ENCODE results near the gene LRP1B. TPM values are rescaled to one million over a fixed set of nuclear protein-coding genes. Genes with fewer than 3 reads are reported as not detected.
A peak's percentile ranks its signal among the peaks of the same experiment; 100 is the strongest.
"Not testable (repeated sequence)": the region's sequence is repeated elsewhere in the genome, so short reads cannot be mapped to it uniquely, and the experiment has no call there.

LRP1B gene
- total RNA-seq, 1 experiment from 2014 or later: 0.03 TPM

- DNase-seq (ENCODE audit: low read depth, low spot score): no peak
- in situ Hi-C loops (cut with HindIII; ENCODE audit: low pct_unique_long_range_greater_than_20kb, low sequenced_read_pairs): no loop called here
Measured at GRCh38 chr2:141003967-141004657, 1126.7 kb downstream of the LRP1B start.

GRCh38 chr2:141001750-141002149, 1129.1 kb downstream of the LRP1B start:
- in situ Hi-C loops (cut with HindIII; ENCODE audit: low pct_unique_long_range_greater_than_20kb, low sequenced_read_pairs): no loop called here
- DNase-seq (ENCODE audit: low read depth, low spot score): no peak

- in situ Hi-C loops (cut with HindIII; ENCODE audit: low pct_unique_long_range_greater_than_20kb, low sequenced_read_pairs): no loop called here
- DNase-seq (ENCODE audit: low read depth, low spot score): no peak
Measured at GRCh38 chr2:140998577-140998976, 1132.2 kb downstream of the LRP1B start.

GRCh38 chr2:140998017-140998416, 1132.8 kb downstream of the LRP1B start:
- in situ Hi-C loops (cut with HindIII; ENCODE audit: low pct_unique_long_range_greater_than_20kb, low sequenced_read_pairs): no loop called here

GRCh38 chr2:140994856-140995255, 1136.0 kb downstream of the LRP1B start:
- in situ Hi-C loops (cut with HindIII; ENCODE audit: low pct_unique_long_range_greater_than_20kb, low sequenced_read_pairs): no loop called here
- no peak for DNase-seq (ENCODE audit: low read depth, low spot score)

More at GRCh38 chr2:140998017-140998416, 1132.8 kb downstream of the LRP1B start:
- no peak for DNase-seq (ENCODE audit: low read depth, low spot score)

DNA sequence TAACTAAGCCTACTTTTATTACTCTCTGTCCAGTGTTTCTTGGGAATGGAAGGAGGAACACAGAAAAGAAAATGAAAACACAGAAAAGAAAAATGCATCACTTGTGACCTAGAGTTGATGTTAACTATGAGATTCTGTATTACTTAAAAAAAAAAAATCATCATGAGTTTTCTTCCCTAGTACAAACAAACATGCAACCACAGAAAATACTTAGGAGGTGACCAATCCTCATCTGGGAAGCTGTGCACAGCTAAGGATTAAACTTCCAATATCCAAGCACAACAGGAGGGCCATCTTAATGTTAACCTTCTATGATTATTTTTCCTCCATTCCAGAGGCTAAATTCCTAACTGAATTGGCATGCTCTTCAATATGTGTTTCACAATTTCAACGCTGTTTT, 1140.4 kb downstream of the LRP1B start:
- DNase-seq (ENCODE audit: low read depth, low spot score): no peak
- in situ Hi-C loops (cut with HindIII; ENCODE audit: low pct_unique_long_range_greater_than_20kb, low sequenced_read_pairs): no loop called here

DNA sequence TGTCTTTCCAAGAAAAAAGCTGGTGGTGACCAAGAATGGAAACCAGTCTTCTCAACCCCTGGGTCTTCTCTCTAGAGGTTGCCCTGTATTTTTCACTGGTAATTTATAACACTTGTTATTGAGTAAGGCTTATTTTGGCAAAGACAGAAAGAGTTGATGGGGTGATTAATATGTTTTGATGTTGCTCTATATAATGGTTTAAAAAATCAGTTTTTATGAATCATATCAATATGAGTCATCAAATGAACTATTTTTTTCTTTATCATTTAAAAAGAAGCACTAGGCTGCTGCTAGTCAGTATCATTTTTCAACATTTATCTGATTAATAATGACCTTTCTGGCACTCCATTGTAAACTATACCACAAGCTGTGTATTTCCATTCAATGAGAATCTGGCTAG, 1142.2 kb downstream of the LRP1B start:
- in situ Hi-C loops (cut with HindIII; ENCODE audit: low pct_unique_long_range_greater_than_20kb, low sequenced_read_pairs): no loop called here
- DNase-seq (ENCODE audit: low read depth, low spot score): no peak

GRCh38 chr2:140986456-140986855, 1144.4 kb downstream of the LRP1B start:
- DNase-seq (ENCODE audit: low read depth, low spot score): no peak
- in situ Hi-C loops (cut with HindIII; ENCODE audit: low pct_unique_long_range_greater_than_20kb, low sequenced_read_pairs): no loop called here

DNA sequence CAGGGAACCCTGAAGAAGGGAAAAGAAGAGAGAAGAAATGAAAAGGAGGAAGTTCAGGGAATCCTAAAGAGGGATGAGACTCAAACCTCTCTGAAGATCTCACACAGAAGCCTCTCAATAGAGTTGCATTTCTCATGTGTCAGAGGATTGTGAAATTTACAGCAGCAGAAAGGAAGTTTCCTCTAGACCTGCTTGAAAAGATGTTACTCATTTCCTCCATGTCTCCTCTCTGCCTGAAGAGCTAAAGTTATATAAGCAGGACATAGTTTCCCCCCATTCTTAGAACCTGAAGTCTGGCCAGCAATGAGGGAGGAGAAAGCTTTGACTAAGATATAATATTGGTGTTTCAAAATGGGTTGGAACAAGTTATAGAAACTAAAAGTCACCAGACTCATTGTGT, 1155.6 kb downstream of the LRP1B start:
- DNase-seq (ENCODE audit: low read depth, low spot score): no peak
- in situ Hi-C loops (cut with HindIII; ENCODE audit: low pct_unique_long_range_greater_than_20kb, low sequenced_read_pairs): no loop called here

GRCh38 chr2:140972724-140973123, 1158.1 kb downstream of the LRP1B start:
- in situ Hi-C loops (cut with HindIII; ENCODE audit: low pct_unique_long_range_greater_than_20kb, low sequenced_read_pairs): no loop called here
- no peak for DNase-seq (ENCODE audit: low read depth, low spot score)

GRCh38 chr2:140964324-140964723, 1166.5 kb downstream of the LRP1B start:
- in situ Hi-C loops (cut with HindIII; ENCODE audit: low pct_unique_long_range_greater_than_20kb, low sequenced_read_pairs): not testable (repeated sequence)
- DNase-seq (ENCODE audit: low read depth, low spot score): peak; percentile 27

GRCh38 chr2:140949932-140950331, 1180.9 kb downstream of the LRP1B start:
- DNase-seq (ENCODE audit: low read depth, low spot score): no peak
- in situ Hi-C loops (cut with HindIII; ENCODE audit: low pct_unique_long_range_greater_than_20kb, low sequenced_read_pairs): no loop called here

- DNase-seq (ENCODE audit: low read depth, low spot score): no peak
- in situ Hi-C loops (cut with HindIII; ENCODE audit: low pct_unique_long_range_greater_than_20kb, low sequenced_read_pairs): no loop called here
Measured at GRCh38 chr2:140947236-140947635, 1183.6 kb downstream of the LRP1B start.

- in situ Hi-C loops (cut with HindIII; ENCODE audit: low pct_unique_long_range_greater_than_20kb, low sequenced_read_pairs): no loop called here
- no peak for DNase-seq (ENCODE audit: low read depth, low spot score)
Measured at GRCh38 chr2:140943867-140944266, 1186.9 kb downstream of the LRP1B start.

DNA sequence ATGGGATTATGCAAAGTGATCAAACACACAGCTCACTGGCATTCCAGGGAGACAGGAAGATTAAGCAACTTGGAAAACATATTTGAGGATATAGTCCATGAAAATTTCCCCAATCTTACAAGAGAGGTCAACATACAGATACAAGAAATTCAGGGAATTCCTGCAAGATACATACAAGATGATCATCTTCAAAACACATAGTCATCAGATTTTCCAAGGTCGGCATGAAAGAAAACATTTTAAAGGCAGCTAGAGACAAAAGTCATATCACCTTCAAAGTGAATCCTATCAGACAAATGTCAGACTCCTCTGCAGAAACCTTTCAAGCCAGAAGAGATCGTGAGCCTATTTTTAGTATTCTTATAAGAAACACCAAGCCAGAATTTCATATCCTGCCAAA, 1188.5 kb downstream of the LRP1B start:
- in situ Hi-C loops (cut with HindIII; ENCODE audit: low pct_unique_long_range_greater_than_20kb, low sequenced_read_pairs): no loop called here

GRCh38 chr2:140929849-140930248, 1201.0 kb downstream of the LRP1B start:
- DNase-seq (ENCODE audit: low read depth, low spot score): peak; percentile 54
- in situ Hi-C loops (cut with HindIII; ENCODE audit: low pct_unique_long_range_greater_than_20kb, low sequenced_read_pairs): no loop called here

More for the DNA sequence above, 1188.5 kb downstream of the LRP1B start:
- DNase-seq (ENCODE audit: low read depth, low spot score): no peak

- in situ Hi-C loops (cut with HindIII; ENCODE audit: low pct_unique_long_range_greater_than_20kb, low sequenced_read_pairs): no loop called here
- no peak for DNase-seq (ENCODE audit: low read depth, low spot score)
Measured at GRCh38 chr2:140918426-140918825, 1212.4 kb downstream of the LRP1B start.

GRCh38 chr2:140916410-140916809, 1214.4 kb downstream of the LRP1B start:
- in situ Hi-C loops (cut with HindIII; ENCODE audit: low pct_unique_long_range_greater_than_20kb, low sequenced_read_pairs): no loop called here
- no peak for DNase-seq (ENCODE audit: low read depth, low spot score)

DNA sequence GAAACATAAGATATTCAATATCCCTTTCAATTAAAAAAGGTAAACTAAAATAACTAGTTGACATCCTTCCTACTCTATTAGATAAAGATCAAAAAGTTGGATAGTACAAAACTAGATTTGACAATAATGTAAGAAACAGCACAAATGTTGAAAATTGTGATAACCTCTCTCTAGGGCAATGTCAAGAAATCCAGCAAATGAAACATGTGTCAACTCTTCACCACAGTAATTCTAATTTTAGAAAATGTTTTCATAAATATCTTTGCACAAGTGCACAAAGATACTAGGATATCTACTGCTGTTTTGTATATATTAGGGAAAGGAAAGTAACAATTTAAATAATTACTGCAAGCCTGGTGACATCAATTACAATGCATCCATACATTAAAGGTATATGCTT, 1220.1 kb downstream of the LRP1B start:
- DNase-seq (ENCODE audit: low read depth, low spot score): no peak
- in situ Hi-C loops (cut with HindIII; ENCODE audit: low pct_unique_long_range_greater_than_20kb, low sequenced_read_pairs): no loop called here

All from SK-MEL-5 (cell line).